ENCODE measurements around the gene FHIT.

FHIT gene

GRCh38 chr3:59879031-59879581 is 1372.1 kb downstream of the FHIT start:
- in situ Hi-C loops (cut with HindIII; ENCODE audit: low sequenced_read_pairs): no loop called here
- TF ChIP-seq CTCF (IDR thresholded peaks at IDR 0.05; ENCODE audit: low read depth, low read length, missing control alignments): no peak
- DNase-seq (ENCODE audit: low read depth): no peak
- H3K4me3 ChIP-seq (ENCODE audit: low read depth, low read length): no peak overlapping the region

DNA sequence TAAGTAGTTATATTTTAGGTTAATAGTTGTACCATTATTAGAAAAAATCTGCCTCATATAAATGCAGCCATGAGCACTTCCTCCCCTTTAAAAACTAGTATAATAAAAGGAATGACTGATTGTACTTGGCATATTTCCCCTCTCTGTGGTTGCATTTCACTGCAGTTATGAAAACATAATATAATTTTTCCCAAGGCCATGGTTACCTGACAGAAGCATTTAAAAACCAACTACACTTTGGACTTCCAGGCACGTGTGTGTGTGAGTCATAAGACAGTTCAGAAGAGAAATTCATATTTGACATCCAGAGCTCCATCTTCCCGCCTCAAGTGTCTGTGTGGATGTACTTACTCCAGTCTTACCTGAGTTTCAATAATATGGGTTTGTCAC is 1373.2 kb downstream of the FHIT start:
- DNase-seq (ENCODE audit: low read depth): peak; percentile 67
- in situ Hi-C loops (cut with HindIII; ENCODE audit: low sequenced_read_pairs): no loop called here
- no peak overlapping the region for H3K4me3 ChIP-seq (ENCODE audit: low read depth, low read length)
- TF ChIP-seq CTCF (IDR thresholded peaks at IDR 0.05; ENCODE audit: low read depth, low read length, missing control alignments): no peak

GRCh38 chr3:59877263-59878037 is 1373.8 kb downstream of the FHIT start:
- DNase-seq (ENCODE audit: low read depth): no peak
- no peak for TF ChIP-seq CTCF (IDR thresholded peaks at IDR 0.05; ENCODE audit: low read depth, low read length, missing control alignments)
- in situ Hi-C loops (cut with HindIII; ENCODE audit: low sequenced_read_pairs): no loop called here
- no peak overlapping the region for H3K4me3 ChIP-seq (ENCODE audit: low read depth, low read length)

- in situ Hi-C loops (cut with HindIII; ENCODE audit: low sequenced_read_pairs): no loop called here
- DNase-seq (ENCODE audit: low read depth): no peak
- TF ChIP-seq CTCF (IDR thresholded peaks at IDR 0.05; ENCODE audit: low read depth, low read length, missing control alignments): no peak
- H3K4me3 ChIP-seq (ENCODE audit: low read depth, low read length): no peak overlapping the region
Observed at GRCh38 chr3:59876533-59877062, 1374.7 kb downstream of the FHIT start.

GRCh38 chr3:59873576-59874230 is 1377.5 kb downstream of the FHIT start:
- no peak for DNase-seq (ENCODE audit: low read depth)
- in situ Hi-C loops (cut with HindIII; ENCODE audit: low sequenced_read_pairs): no loop called here
- no peak overlapping the region for H3K4me3 ChIP-seq (ENCODE audit: low read depth, low read length)
- no peak for TF ChIP-seq CTCF (IDR thresholded peaks at IDR 0.05; ENCODE audit: low read depth, low read length, missing control alignments)

- in situ Hi-C loops (cut with HindIII; ENCODE audit: low sequenced_read_pairs): no loop called here
- H3K4me3 ChIP-seq (ENCODE audit: low read depth, low read length): no peak overlapping the region
- no peak for TF ChIP-seq CTCF (IDR thresholded peaks at IDR 0.05; ENCODE audit: low read depth, low read length, missing control alignments)
- DNase-seq (ENCODE audit: low read depth): no peak
Observed at GRCh38 chr3:59872128-59872527, 1379.1 kb downstream of the FHIT start.

Data from astrocyte of the cerebellum (primary cell).